Sigmoid colon (tissue), 4 donors: ENCODE measurements around the gene FAT2.

Source experiments
- EP300 ChIP-seq, 4 donors: sonication (generic); formaldehyde crosslinking; IDR thresholded peaks; one replicate each; pipeline ENCODE4 v1.6.1; 2017; ENCODE audit warnings: antibody characterized with exemption in 4 of 4
- POLR2A ChIP-seq, 2 donors: fragments of 450-650 bp; IDR thresholded peaks; one replicate each; pipeline ENCODE4 v1.6.1; 2016; ENCODE audit warnings: antibody characterized with exemption in 2 of 2, mild to moderate bottlenecking in 2 of 2, moderate library complexity in 2 of 2
- POLR2AphosphoS5 ChIP-seq, 4 donors: sonication (generic); formaldehyde crosslinking; IDR thresholded peaks; one replicate each; pipeline ENCODE4 v1.6.1; 2017; ENCODE audit warnings: antibody characterized with exemption in 4 of 4
- TF ChIP-seq, protein P1 (sequence below), 4 experiments: fragments of 450-650 bp in 3 of 4; fragments of 200-600 bp in 1 of 4; IDR thresholded peaks; one replicate each; pipeline ENCODE4 v1.5.1; 2016 to 2019; ENCODE audit warnings: antibody characterized with exemption in 4 of 4, mild to moderate bottlenecking in 3 of 4, moderate library complexity in 2 of 4

DNA sequence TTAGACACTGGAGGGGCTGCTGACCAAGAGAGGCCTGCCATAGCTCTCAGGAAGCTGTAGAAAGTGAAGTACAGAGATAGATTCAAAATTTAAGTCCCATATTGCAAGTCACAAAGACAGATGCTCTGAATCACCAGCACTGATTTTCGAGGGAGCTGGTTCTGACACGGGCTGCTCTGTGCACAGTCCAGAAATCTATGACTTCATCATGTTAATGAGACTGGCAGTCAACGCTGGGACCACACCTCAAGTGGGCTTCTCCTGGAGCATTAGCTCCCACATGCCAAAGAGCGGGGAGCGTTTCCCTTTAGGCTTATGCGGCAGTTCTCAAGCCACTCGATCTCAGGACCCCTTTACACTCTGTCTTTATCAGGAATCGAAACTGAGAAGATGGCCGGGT lies 34.2 kb upstream of the FAT2 start:
- TF ChIP-seq, protein P1, sequence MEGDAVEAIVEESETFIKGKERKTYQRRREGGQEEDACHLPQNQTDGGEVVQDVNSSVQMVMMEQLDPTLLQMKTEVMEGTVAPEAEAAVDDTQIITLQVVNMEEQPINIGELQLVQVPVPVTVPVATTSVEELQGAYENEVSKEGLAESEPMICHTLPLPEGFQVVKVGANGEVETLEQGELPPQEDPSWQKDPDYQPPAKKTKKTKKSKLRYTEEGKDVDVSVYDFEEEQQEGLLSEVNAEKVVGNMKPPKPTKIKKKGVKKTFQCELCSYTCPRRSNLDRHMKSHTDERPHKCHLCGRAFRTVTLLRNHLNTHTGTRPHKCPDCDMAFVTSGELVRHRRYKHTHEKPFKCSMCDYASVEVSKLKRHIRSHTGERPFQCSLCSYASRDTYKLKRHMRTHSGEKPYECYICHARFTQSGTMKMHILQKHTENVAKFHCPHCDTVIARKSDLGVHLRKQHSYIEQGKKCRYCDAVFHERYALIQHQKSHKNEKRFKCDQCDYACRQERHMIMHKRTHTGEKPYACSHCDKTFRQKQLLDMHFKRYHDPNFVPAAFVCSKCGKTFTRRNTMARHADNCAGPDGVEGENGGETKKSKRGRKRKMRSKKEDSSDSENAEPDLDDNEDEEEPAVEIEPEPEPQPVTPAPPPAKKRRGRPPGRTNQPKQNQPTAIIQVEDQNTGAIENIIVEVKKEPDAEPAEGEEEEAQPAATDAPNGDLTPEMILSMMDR (IDR thresholded peaks at IDR 0.05), result no peak
- TF ChIP-seq POLR2A (IDR thresholded peaks at IDR 0.05), result no peak
- TF ChIP-seq POLR2AphosphoS5 (IDR thresholded peaks at IDR 0.05), result no peak
- no peak for TF ChIP-seq EP300 (IDR thresholded peaks at IDR 0.05)
